Endothelial cell (in vitro differentiated cells): Measurements from ENCODE around the gene AGA. TPM values are rescaled to one million over a fixed set of nuclear protein-coding genes. Genes with fewer than 3 reads are reported as not detected.

Source experiments
- DNase-seq: peaks from one replicate; pipeline ENCODE4 v3.0.0; 2021; ENCODE audit warnings: low spot score
- H3K27ac Mint-ChIP-seq: one replicate; pipeline ENCODE4 v1.8.0; 2021; ENCODE audit warnings: mixed read lengths, inconsistent platforms; ENCODE audit not compliant: unreplicated experiment
- H3K27me3 Mint-ChIP-seq: one replicate; pipeline ENCODE4 v1.8.0; 2021; ENCODE audit warnings: mild to moderate bottlenecking, moderate library complexity, mixed read lengths, inconsistent platforms; ENCODE audit not compliant: unreplicated experiment
- H3K36me3 Mint-ChIP-seq: one replicate; pipeline ENCODE4 v1.8.0; 2021; ENCODE audit warnings: mild to moderate bottlenecking, low read depth, mixed read lengths, inconsistent platforms; ENCODE audit not compliant: unreplicated experiment
- H3K4me1 Mint-ChIP-seq: one replicate; pipeline ENCODE4 v1.8.0; 2021; ENCODE audit warnings: mild to moderate bottlenecking, mixed read lengths, inconsistent platforms; ENCODE audit not compliant: unreplicated experiment
- H3K4me3 Mint-ChIP-seq: one replicate; pipeline ENCODE4 v1.8.0; 2021; ENCODE audit warnings: mild to moderate bottlenecking, mixed read lengths, inconsistent platforms; ENCODE audit not compliant: unreplicated experiment
- H3K9me3 Mint-ChIP-seq: one replicate; pipeline ENCODE4 v1.8.0; 2021; ENCODE audit warnings: mixed read lengths, inconsistent platforms; ENCODE audit not compliant: unreplicated experiment
- CTCF ChIP-seq: fragments of 200-600 bp; sonication (generic); IDR thresholded peaks from one replicate; pipeline ENCODE4 v1.5.0; 2021; ENCODE audit warnings: antibody characterized with exemption; ENCODE audit not compliant: unreplicated experiment
- total RNA-seq: library from RNA; stranded (reverse); fragmentation: NEBNext Ultra II Directional; extraction: Animal tissue kit (Norgen Biotek cat#: 25700); gene quantifications from one replicate; pipeline ENCODE4 v1.2.1, GENCODE V29; 2021; ENCODE audit not compliant: unreplicated experiment

AGA gene
- total RNA-seq, 1 donor from 2014 or later, result 8.6 TPM

GRCh38 chr4:177487977-177488376 lies 45.7 kb upstream of the AGA start:
- Mint-ChIP-seq H3K36me3 (no peaks in the 10 kb centered on the region), H3K27me3 (no peaks in the 10 kb centered on the region), H3K4me1 (peaks cover 5% of the 10 kb centered on the region), H3K27ac (no peak overlapping the region), H3K4me3 (no peak overlapping the region), H3K9me3 (no peaks in the 10 kb centered on the region)
- DNase-seq, result no peak
- no peak for TF ChIP-seq CTCF

GRCh38 chr4:177485528-177485927 lies 43.3 kb upstream of the AGA start:
- no peak for DNase-seq
- no peak overlapping the region for H3K4me3 Mint-ChIP-seq
- H3K27me3 Mint-ChIP-seq, result no peaks in the 10 kb centered on the region
- no peak overlapping the region for H3K27ac Mint-ChIP-seq
- TF ChIP-seq CTCF, result no peak
- no peaks in the 10 kb centered on the region for H3K36me3 Mint-ChIP-seq
- no peaks in the 10 kb centered on the region for H3K9me3 Mint-ChIP-seq
- peaks cover 5% of the 10 kb centered on the region for H3K4me1 Mint-ChIP-seq

- no peak for TF ChIP-seq CTCF
- H3K27me3 Mint-ChIP-seq, result no peaks in the 10 kb centered on the region
- H3K27ac Mint-ChIP-seq, result no peak overlapping the region
- no peak overlapping the region for H3K4me3 Mint-ChIP-seq
- H3K4me1 Mint-ChIP-seq, result peaks cover 5% of the 10 kb centered on the region
- H3K36me3 Mint-ChIP-seq, result no peaks in the 10 kb centered on the region
- H3K9me3 Mint-ChIP-seq, result no peaks in the 10 kb centered on the region
- DNase-seq, result no peak
Observed at GRCh38 chr4:177484613-177485021, 42.4 kb upstream of the AGA start.

GRCh38 chr4:177483760-177484159 lies 41.5 kb upstream of the AGA start:
- no peak overlapping the region for H3K27ac Mint-ChIP-seq
- H3K4me1 Mint-ChIP-seq, result peaks cover 9% of the 10 kb centered on the region
- TF ChIP-seq CTCF, result no peak
- no peak for DNase-seq
- no peaks in the 10 kb centered on the region for H3K27me3 Mint-ChIP-seq
- H3K9me3 Mint-ChIP-seq, result no peaks in the 10 kb centered on the region
- no peaks in the 10 kb centered on the region for H3K36me3 Mint-ChIP-seq
- H3K4me3 Mint-ChIP-seq, result no peak overlapping the region

GRCh38 chr4:177483271-177483670 lies 41.0 kb upstream of the AGA start:
- H3K4me1 Mint-ChIP-seq, result peaks cover 9% of the 10 kb centered on the region
- TF ChIP-seq CTCF, result no peak
- H3K27me3 Mint-ChIP-seq, result no peaks in the 10 kb centered on the region
- no peak overlapping the region for H3K27ac Mint-ChIP-seq
- H3K9me3 Mint-ChIP-seq, result no peaks in the 10 kb centered on the region
- DNase-seq, result no peak
- H3K4me3 Mint-ChIP-seq, result no peak overlapping the region
- H3K36me3 Mint-ChIP-seq, result no peaks in the 10 kb centered on the region
